Upper lobe of left lung (tissue), 6 donors: ENCODE results near the gene LSP1. TPM values are rescaled to one million over a fixed set of nuclear protein-coding genes. Genes with fewer than 3 reads are reported as not detected.

Experiments used
- ATAC-seq, 2 donors: fragments of 200-7000 bp; cut with Tn5 transposase; one replicate each; pipeline ENCODE4 v1.9.1; 2022; ENCODE audit warnings: mild to moderate bottlenecking in 2 of 2, moderate library complexity in 2 of 2; ENCODE audit not compliant: low FRiP score in 2 of 2
- DNase-seq, 2 donors: peaks; one replicate each; pipeline ENCODE4 v3.0.0-alpha.2; 2019 to 2020
- H3K27ac ChIP-seq, 4 donors: fragments of 200-600 bp; sonication (generic); one replicate each; pipeline ENCODE4 v1.5.1; 2016 to 2019
- H3K27me3 ChIP-seq, 4 donors: fragments of 200-600 bp; sonication (generic); one replicate each; pipeline ENCODE4 v1.5.1; 2017 to 2019
- H3K36me3 ChIP-seq, 4 donors: fragments of 200-600 bp; sonication (generic); one replicate each; pipeline ENCODE4 v1.5.1; 2016 to 2019
- H3K4me1 ChIP-seq, 4 donors: fragments of 200-600 bp; sonication (generic); one replicate each; pipeline ENCODE4 v1.5.1; 2018 to 2019
- H3K4me3 ChIP-seq, 4 donors: fragments of 200-600 bp; sonication (generic); one replicate each; pipeline ENCODE4 v1.5.1; 2017 to 2019; ENCODE audit warnings: mild to moderate bottlenecking in 2 of 4, moderate library complexity in 1 of 4
- H3K9me3 ChIP-seq, 4 donors: fragments of 200-600 bp; sonication (generic); one replicate each; pipeline ENCODE4 v1.5.1; 2018 to 2019
- EP300 ChIP-seq, 4 donors: sonication (generic); formaldehyde crosslinking; IDR thresholded peaks; one replicate each; pipeline ENCODE4 v1.5.1; 2017; ENCODE audit warnings: antibody characterized with exemption in 4 of 4, control low read depth in 2 of 4
- POLR2A ChIP-seq, 4 donors: fragments of 450-650 bp; IDR thresholded peaks; one replicate each; pipeline ENCODE4 v1.5.1; 2016 to 2017; ENCODE audit warnings: antibody characterized with exemption in 4 of 4, mild to moderate bottlenecking in 2 of 4
- POLR2AphosphoS5 ChIP-seq, 2 donors: sonication (generic); formaldehyde crosslinking; IDR thresholded peaks; one replicate each; pipeline ENCODE4 v1.5.1; 2017; ENCODE audit warnings: antibody characterized with exemption in 2 of 2
- WGBS, 2 donors: methylation state at CpG; one replicate each; pipeline ENCODE4 v1.1.5; 2017 to 2018; 5-methylcytosine and 5-hydroxymethylcytosine counted together
- total RNA-seq, 6 donors: library from RNA; depleted of rRNA in 4 of 6; stranded (reverse); fragments of >200 nt in 4 of 6; gene quantifications; one replicate each; pipeline versions ENCODE4 v1.1.0 to v1.2.1, GENCODE V29; 2016 to 2021
- TF ChIP-seq, protein P1 (sequence below), 6 experiments: fragments of 450-650 bp in 4 of 6; fragments of 200-600 bp in 2 of 6; sonication (generic) in 2 of 6; IDR thresholded peaks; one replicate each; pipeline ENCODE4 v1.5.1; 2016 to 2019; ENCODE audit warnings: antibody characterized with exemption in 6 of 6
- donor health status: DM: no; HTN: no; CAD: no; lungs with moderate emphysema.
- donor health status: DM: no; HTN: yes; CAD: no; lungs with severe emphysema.

The LSP1 gene
- total RNA-seq, 6 donors from 2014 or later: 29.3 to 162 (median 66.2) TPM

DNA sequence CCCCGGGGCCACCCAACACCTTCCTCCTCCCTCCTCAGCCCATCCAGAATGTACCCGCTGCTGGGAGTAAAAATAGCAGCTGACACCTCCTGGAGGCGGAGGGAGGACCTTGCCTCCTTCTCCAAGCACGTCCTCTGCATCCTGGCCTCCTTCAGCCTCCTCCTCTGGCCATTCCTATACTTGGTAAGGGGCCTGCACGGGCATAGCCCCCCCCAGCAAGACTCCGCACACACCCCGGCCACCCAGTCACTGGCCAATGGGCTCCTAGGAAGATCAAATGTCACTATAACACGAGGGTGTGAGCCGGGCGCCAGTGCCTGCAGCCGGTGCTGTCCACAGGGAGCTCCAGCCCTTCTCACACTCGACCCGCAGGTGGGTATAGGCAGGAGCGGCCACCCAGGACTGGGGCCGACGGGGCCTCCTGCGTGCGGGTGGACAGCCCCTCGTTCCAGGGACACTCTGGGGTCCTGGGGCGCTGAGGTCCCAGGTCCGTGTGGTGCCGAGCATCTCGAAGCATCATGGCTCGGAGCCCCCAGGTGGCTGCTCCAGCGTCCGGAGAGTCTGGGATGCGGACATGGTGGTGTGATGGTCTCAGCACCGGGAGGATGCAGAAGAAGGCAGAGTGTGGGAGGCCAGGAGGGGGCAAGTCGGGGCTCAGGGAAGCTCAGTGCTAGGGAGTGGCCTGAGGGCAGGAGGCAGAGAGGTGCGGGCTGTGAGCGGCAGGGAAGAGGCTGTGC lies 66.7 kb downstream of the LSP1 start, which contains the start of gene TNNT3:
Gene TNNT3 (plus strand): TSS at position 313 of the 737 bp plus-strand sequence. CDS start 3,172 bp downstream, outside the sequence.
- TF ChIP-seq POLR2A (IDR thresholded peaks at IDR 0.05) (no peak), POLR2AphosphoS5 (IDR thresholded peaks at IDR 0.05) (no peak), EP300 (IDR thresholded peaks at IDR 0.05) (no peak)
- TF ChIP-seq, protein P1, sequence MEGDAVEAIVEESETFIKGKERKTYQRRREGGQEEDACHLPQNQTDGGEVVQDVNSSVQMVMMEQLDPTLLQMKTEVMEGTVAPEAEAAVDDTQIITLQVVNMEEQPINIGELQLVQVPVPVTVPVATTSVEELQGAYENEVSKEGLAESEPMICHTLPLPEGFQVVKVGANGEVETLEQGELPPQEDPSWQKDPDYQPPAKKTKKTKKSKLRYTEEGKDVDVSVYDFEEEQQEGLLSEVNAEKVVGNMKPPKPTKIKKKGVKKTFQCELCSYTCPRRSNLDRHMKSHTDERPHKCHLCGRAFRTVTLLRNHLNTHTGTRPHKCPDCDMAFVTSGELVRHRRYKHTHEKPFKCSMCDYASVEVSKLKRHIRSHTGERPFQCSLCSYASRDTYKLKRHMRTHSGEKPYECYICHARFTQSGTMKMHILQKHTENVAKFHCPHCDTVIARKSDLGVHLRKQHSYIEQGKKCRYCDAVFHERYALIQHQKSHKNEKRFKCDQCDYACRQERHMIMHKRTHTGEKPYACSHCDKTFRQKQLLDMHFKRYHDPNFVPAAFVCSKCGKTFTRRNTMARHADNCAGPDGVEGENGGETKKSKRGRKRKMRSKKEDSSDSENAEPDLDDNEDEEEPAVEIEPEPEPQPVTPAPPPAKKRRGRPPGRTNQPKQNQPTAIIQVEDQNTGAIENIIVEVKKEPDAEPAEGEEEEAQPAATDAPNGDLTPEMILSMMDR (IDR thresholded peaks at IDR 0.05): no peak
- DNase-seq (peak in 1 of 2 donors; percentile 81), ATAC-seq (no peak)
- Histone ChIP-seq H3K36me3 (no peaks in the 10 kb centered on the region), H3K4me3 (no peak within 1 kb of the TSS), H3K4me1 (no peaks in the 10 kb centered on the region), H3K9me3 (no peaks in the 10 kb centered on the region), H3K27me3 (no peaks in the 10 kb centered on the region), H3K27ac (no peak within 1 kb of the TSS)
- WGBS, 2 donors: 84% methylated on average over 18 to 31 of the region's 31 CpGs

DNA sequence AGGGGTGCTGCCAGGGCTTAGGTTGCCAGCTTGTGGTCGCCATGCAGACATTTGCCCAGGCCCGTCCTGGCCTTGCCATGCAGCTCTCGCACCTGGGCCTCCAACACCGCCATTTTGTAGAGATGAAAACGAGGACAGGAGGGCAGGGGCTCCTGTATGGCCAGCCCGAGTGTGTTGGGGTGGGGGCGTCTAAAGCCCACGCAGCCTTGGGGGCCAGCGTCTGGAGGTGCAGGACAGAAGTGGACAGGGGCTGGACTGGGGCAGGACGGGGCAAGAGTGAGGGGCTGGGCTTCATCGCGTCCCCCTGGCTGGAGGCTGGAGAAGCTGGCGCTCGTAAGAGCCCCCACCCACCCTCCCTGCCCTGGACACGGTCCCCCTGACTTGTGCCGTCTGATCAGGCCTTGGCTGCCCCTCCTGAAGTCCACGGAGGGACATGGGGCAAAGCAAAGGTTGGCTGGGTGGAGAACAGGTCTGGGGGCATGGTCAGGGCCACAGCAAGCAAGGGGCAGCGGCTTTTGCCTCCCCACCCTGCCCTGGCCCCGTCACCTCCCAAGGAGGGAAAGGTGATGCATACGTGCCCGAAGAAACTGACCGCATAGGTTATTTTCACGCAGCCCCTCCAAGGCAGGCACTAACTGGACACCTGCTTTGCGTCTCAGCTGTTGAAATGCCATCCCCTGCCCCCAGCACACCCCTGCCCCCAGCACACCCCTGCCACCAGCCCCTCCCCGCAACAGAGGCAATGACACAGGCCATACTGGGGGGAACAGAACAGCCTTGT lies 67.4 kb downstream of the LSP1 start:
- Histone ChIP-seq H3K27ac (no peak overlapping the region), H3K9me3 (no peaks in the 10 kb centered on the region), H3K27me3 (no peaks in the 10 kb centered on the region), H3K36me3 (no peaks in the 10 kb centered on the region), H3K4me1 (no peaks in the 10 kb centered on the region), H3K4me3 (no peak overlapping the region)
- 89 to 90% methylated on average over 14 to 24 of the region's 25 CpGs for WGBS, 2 donors
- no peak for TF ChIP-seq POLR2AphosphoS5 (IDR thresholded peaks at IDR 0.05)
- no peak for ATAC-seq
- peak in 1 of 2 donors; percentile 63 for DNase-seq

DNA sequence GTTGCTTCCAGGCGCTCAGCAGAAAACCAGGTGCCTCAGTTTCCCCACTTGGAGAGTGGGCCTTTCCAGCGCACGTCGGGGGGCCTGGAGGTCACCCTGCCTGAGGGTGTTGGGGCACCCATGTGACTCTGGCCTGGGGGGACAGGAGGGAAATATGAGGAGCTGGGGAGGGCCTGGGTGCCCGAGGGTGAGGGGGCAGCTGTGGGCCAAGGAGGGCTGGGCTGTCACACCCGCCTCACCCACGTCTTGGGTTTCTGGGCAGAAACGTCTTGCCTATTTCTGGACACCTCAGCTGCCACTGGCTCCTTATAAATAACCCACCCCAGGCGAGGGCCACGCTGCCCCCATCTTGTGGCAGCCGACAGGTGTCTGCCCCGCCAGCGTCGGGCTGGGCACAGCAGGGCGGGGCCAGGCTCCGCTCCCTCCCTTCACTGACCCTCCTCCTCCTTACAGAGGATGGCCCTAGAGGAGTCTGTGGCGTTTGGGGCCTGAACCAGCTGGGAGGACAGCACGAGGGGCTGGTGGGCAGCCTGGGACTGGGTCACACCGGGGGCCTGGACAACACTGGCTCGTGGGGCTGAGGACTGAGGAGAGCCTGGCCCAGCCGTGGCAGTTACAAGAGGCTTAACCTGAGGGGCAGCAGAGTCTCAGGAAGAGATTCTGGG lies 68.2 kb downstream of the LSP1 start:
- peak in 1 of 2 donors; percentile 1 for ATAC-seq
- Histone ChIP-seq H3K4me1 (no peaks in the 10 kb centered on the region), H3K9me3 (no peaks in the 10 kb centered on the region), H3K4me3 (no peak overlapping the region), H3K27ac (no peak overlapping the region), H3K36me3 (no peaks in the 10 kb centered on the region), H3K27me3 (no peaks in the 10 kb centered on the region)
- peak in 1 of 2 donors; percentile 60 for DNase-seq
- 75 to 83% methylated on average over 10 to 21 of the region's 21 CpGs for WGBS, 2 donors
- TF ChIP-seq EP300 (IDR thresholded peaks at IDR 0.05) (no peak), POLR2A (IDR thresholded peaks at IDR 0.05) (no peak), POLR2AphosphoS5 (IDR thresholded peaks at IDR 0.05) (no peak)
- TF ChIP-seq, protein P1 (IDR thresholded peaks at IDR 0.05): no peak

DNA sequence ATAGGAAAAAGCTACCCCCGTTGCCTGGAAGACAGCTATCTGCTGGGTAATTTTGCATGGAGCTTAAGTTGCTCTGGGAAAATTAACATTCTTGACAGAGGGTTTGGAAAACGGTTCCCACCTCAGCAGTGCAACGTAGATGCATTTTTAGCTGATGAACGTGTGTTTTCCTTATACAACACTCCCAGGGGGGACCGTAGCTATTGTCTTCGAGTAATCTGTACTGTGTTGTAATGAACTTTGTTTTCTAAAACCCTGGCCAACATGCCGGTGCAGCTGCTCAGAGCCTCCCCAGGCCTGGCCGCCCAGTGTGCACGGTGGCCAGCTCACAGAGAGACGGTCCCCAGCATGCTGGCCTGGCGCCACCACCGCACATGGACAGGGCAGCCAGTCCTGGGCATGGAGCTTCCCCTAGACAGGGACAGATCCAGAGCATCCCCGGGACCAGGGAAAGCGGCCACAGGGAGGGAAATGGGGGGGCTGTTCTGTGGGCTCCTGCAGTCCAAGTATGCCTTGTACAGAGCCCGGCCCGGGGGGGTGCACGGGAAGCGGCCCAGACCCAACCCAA lies 68.8 kb downstream of the LSP1 start:
- Histone ChIP-seq H3K4me1 (no peaks in the 10 kb centered on the region), H3K9me3 (no peaks in the 10 kb centered on the region), H3K27ac (no peak overlapping the region), H3K36me3 (no peaks in the 10 kb centered on the region), H3K4me3 (no peak overlapping the region), H3K27me3 (no peaks in the 10 kb centered on the region)
- DNase-seq (peak in 1 of 2 donors; percentile 84), ATAC-seq (peak in 1 of 2 donors; percentile 54)
- TF ChIP-seq POLR2AphosphoS5 (IDR thresholded peaks at IDR 0.05): no peak
- no peak for TF ChIP-seq EP300 (IDR thresholded peaks at IDR 0.05)
- 72 to 75% methylated on average over 17 to 18 of the region's 18 CpGs for WGBS, 2 donors

DNA sequence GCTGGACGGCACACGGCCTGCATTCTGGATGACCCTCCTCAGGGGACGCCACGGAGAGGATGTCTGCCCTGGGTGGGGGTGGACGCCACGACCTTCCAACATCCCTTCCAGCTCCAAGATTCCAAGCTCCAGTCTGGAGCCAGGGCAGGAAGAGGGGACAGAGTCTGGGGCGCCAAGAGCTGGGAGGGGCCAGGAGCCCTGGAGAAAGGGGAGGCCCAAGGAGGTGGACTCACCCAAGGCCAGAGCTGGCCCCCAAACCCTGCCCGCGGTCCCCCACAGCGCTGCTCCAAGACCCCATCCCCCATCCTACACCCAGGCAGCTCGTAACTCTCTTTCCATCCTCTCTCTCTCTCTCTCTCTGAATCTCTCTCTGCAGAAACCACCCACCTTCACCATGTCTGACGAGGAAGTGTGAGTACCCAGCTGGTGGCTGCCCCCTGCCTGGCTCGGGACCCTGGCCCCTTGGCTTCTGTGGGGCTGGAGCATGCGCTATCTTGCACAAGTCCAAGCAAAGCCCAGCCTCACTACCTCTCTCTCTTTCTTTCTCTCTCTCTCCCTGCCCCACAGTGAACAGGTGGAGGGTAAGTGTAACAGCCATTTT lies 69.7 kb downstream of the LSP1 start:
- ATAC-seq (peak in 1 of 2 donors; percentile 13), DNase-seq (peak in 1 of 2 donors; percentile 53)
- no peaks in the 10 kb centered on the region for H3K4me1 ChIP-seq
- H3K9me3 ChIP-seq: no peaks in the 10 kb centered on the region
- TF ChIP-seq EP300 (IDR thresholded peaks at IDR 0.05): no peak
- TF ChIP-seq, protein P1 (IDR thresholded peaks at IDR 0.05): no peak
- no peak overlapping the region for H3K27ac ChIP-seq
- WGBS, 2 donors: 75% methylated on average over 7 to 14 of the region's 14 CpGs
- H3K36me3 ChIP-seq: no peaks in the 10 kb centered on the region
- no peak overlapping the region for H3K4me3 ChIP-seq
- H3K27me3 ChIP-seq: no peaks in the 10 kb centered on the region
